ENCODE results near the gene LHPP.

GRCh38 chr10:124586142-124586541, 124.5 kb downstream of the LHPP start:
- TF ChIP-seq POLR2AphosphoS5 (IDR thresholded peaks at IDR 0.05; ENCODE audit: borderline replicate concordance, low read depth, low read length) (no peak), FOXP2 (optimal IDR thresholded peaks at IDR 0.05; ENCODE audit: control extremely low read depth, extremely low read length, insufficient read depth) (no peak), EZH2 (IDR thresholded peaks at IDR 0.05) (no peak)

Measured in SK-N-MC (cell line).